Neural progenitor cell (in vitro differentiated cells): ENCODE data around the gene ARHGAP24. TPM values are rescaled to one million over a fixed set of nuclear protein-coding genes. Genes with fewer than 3 reads are reported as not detected.

Experiments
- DNase-seq: peaks from one replicate; pipeline ENCODE4 v3.0.0-alpha.2; 2016; ENCODE audit warnings: low spot score
- H2AFZ ChIP-seq: fragments of 200-600 bp; sonication (generic); replicated peaks from 2 replicates; pipeline ENCODE4 v1.6.1; 2016; ENCODE audit warnings: antibody characterized with exemption
- H3F3A ChIP-seq: fragments of 200-600 bp; sonication (generic); 2 replicates; pipeline ENCODE4 v1.6.1; 2016; ENCODE audit warnings: antibody characterized with exemption, low read depth
- H3K27ac ChIP-seq: fragments of 200-600 bp; sonication (generic); 2 replicates; pipeline ENCODE4 v1.5.1; 2016; ENCODE audit warnings: mild to moderate bottlenecking
- H3K27me3 ChIP-seq: fragments of 200-600 bp; sonication (generic); 2 replicates; pipeline ENCODE4 v1.6.1; 2016; ENCODE audit warnings: mild to moderate bottlenecking, moderate library complexity
- H3K36me3 ChIP-seq: fragments of 200-600 bp; sonication (generic); 2 replicates; pipeline ENCODE4 v1.5.1; 2016
- H3K4me1 ChIP-seq: fragments of 200-600 bp; sonication (generic); 2 replicates; pipeline ENCODE4 v1.6.1; 2016; ENCODE audit warnings: mixed run types
- H3K4me2 ChIP-seq: fragments of 200-600 bp; sonication (generic); 2 replicates; pipeline ENCODE4 v1.6.1; 2016
- H3K4me3 ChIP-seq: fragments of 200-600 bp; sonication (generic); 2 replicates; pipeline ENCODE4 v1.5.1; 2016
- H3K79me2 ChIP-seq: fragments of 200-600 bp; sonication (generic); 2 replicates; pipeline ENCODE4 v1.6.1; 2016; ENCODE audit warnings: low read depth
- H3K9ac ChIP-seq: fragments of 200-600 bp; sonication (generic); 2 replicates; pipeline ENCODE4 v1.6.1; 2016
- H3K9me3 ChIP-seq: fragments of 200-600 bp; sonication (generic); 2 replicates; pipeline ENCODE4 v1.5.1; 2016; ENCODE audit warnings: low read depth
- H4K20me1 ChIP-seq: fragments of 200-600 bp; sonication (generic); 2 replicates; pipeline ENCODE4 v1.6.1; 2016; ENCODE audit warnings: low read depth
- H3K27ac Mint-ChIP-seq: 3 replicates; pipeline ENCODE4 v1.8.0; 2021; ENCODE audit warnings: mixed read lengths
- H3K27me3 Mint-ChIP-seq: 2 replicates; pipeline ENCODE4 v1.8.0; 2022; ENCODE audit warnings: low read depth, mild to moderate bottlenecking, inconsistent platforms, moderate library complexity, mixed read lengths; ENCODE audit not compliant: insufficient read depth
- H3K36me3 Mint-ChIP-seq: 3 replicates; pipeline ENCODE4 v1.8.0; 2021; ENCODE audit warnings: mixed read lengths
- H3K4me1 Mint-ChIP-seq: 3 replicates; pipeline ENCODE4 v1.8.0; 2021; ENCODE audit warnings: mixed read lengths
- H3K4me3 Mint-ChIP-seq: 3 replicates; pipeline ENCODE4 v1.8.0; 2021; ENCODE audit warnings: mild to moderate bottlenecking, moderate library complexity, mixed read lengths
- H3K9me3 Mint-ChIP-seq: 3 replicates; pipeline ENCODE4 v1.8.0; 2020; ENCODE audit warnings: mixed read lengths
- CTCF ChIP-seq: fragments of 200-600 bp; sonication (generic); IDR thresholded peaks from 2 replicates; pipeline ENCODE4 v1.5.1; 2017; ENCODE audit warnings: antibody characterized with exemption, mild to moderate bottlenecking
- EZH2 ChIP-seq: fragments of 200-600 bp; sonication (generic); IDR thresholded peaks from 2 replicates; pipeline ENCODE4 v1.6.1; 2017; ENCODE audit warnings: antibody characterized with exemption, mild to moderate bottlenecking, moderate library complexity
- EZH2phosphoT487 ChIP-seq: fragments of 200-600 bp; sonication (generic); IDR thresholded peaks from 2 replicates; pipeline ENCODE4 v1.6.1; 2017; ENCODE audit warnings: antibody characterized with exemption
- total RNA-seq: library from RNA; depleted of rRNA; stranded (reverse); fragments of >200 nt; gene quantifications from 2 replicates; pipeline ENCODE4 v1.2.3, GENCODE V29; 2015; ENCODE audit warnings: low replicate concordance

ARHGAP24 gene
- total RNA-seq, 1 donor from 2014 or later = 2.2 TPM

- Mint-ChIP-seq H3K4me1 (no peaks in the 10 kb centered on the region), H3K4me3 (no peak overlapping the region)
These were observed 139.0 kb downstream of the ARHGAP24 start for GRCh38 chr4:85613901-85614300.

GRCh38 chr4:85615952-85616351 is 141.0 kb downstream of the ARHGAP24 start:
- no peak for TF ChIP-seq EZH2
- TF ChIP-seq EZH2phosphoT487 = no peak
- no peaks in the 10 kb centered on the region for H3K27me3 Mint-ChIP-seq

More at GRCh38 chr4:85613901-85614300, 139.0 kb downstream of the ARHGAP24 start:
- Mint-ChIP-seq H3K27ac (no peak overlapping the region), H3K27me3 (no peaks in the 10 kb centered on the region), H3K36me3 (no peaks in the 10 kb centered on the region), H3K9me3 (no peaks in the 10 kb centered on the region)
- Histone ChIP-seq H3K4me3 (no peak overlapping the region), H3K79me2 (no peaks in the 10 kb centered on the region), H3K4me2 (no peak overlapping the region), H3K9ac (no peak overlapping the region), H3K27me3 (no peaks in the 10 kb centered on the region), H3K9me3 (no peaks in the 10 kb centered on the region), H3K27ac (no peak overlapping the region), H2AFZ (no peak overlapping the region), H3K4me1 (no peaks in the 10 kb centered on the region), H3F3A (no peaks in the 10 kb centered on the region), H3K36me3 (no peaks in the 10 kb centered on the region), H4K20me1 (no peaks in the 10 kb centered on the region)
- DNase-seq = no peak
- no peak for TF ChIP-seq EZH2
- no peak for TF ChIP-seq EZH2phosphoT487
- no peak for TF ChIP-seq CTCF

GRCh38 chr4:85617202-85617601 is 142.3 kb downstream of the ARHGAP24 start:
- H3K27ac Mint-ChIP-seq = no peak overlapping the region
- H3K79me2 ChIP-seq = no peaks in the 10 kb centered on the region
- H3K27me3 ChIP-seq = no peaks in the 10 kb centered on the region
- TF ChIP-seq CTCF (no peak), EZH2 (no peak), EZH2phosphoT487 (no peak)
- H3K4me1 ChIP-seq = no peaks in the 10 kb centered on the region
- no peak overlapping the region for H3K4me3 Mint-ChIP-seq
- no peaks in the 10 kb centered on the region for H3K4me1 Mint-ChIP-seq
- no peaks in the 10 kb centered on the region for H3K9me3 ChIP-seq
- H3K9ac ChIP-seq = no peak overlapping the region
- H3K27ac ChIP-seq = no peak overlapping the region
- H3K9me3 Mint-ChIP-seq = no peaks in the 10 kb centered on the region
- no peaks in the 10 kb centered on the region for H4K20me1 ChIP-seq
- no peaks in the 10 kb centered on the region for H3K36me3 Mint-ChIP-seq
- H3K4me3 ChIP-seq = no peak overlapping the region
- H2AFZ ChIP-seq = no peak overlapping the region
- H3K4me2 ChIP-seq = no peak overlapping the region
- H3F3A ChIP-seq = no peaks in the 10 kb centered on the region
- H3K27me3 Mint-ChIP-seq = no peaks in the 10 kb centered on the region
- no peak for DNase-seq
- no peaks in the 10 kb centered on the region for H3K36me3 ChIP-seq

More at GRCh38 chr4:85615952-85616351, 141.0 kb downstream of the ARHGAP24 start:
- H3K27me3 ChIP-seq = no peaks in the 10 kb centered on the region
- no peaks in the 10 kb centered on the region for H3K79me2 ChIP-seq
- H3K4me1 Mint-ChIP-seq = no peaks in the 10 kb centered on the region
- H3K4me1 ChIP-seq = no peaks in the 10 kb centered on the region
- H3K36me3 ChIP-seq = no peaks in the 10 kb centered on the region
- H3K9me3 Mint-ChIP-seq = no peaks in the 10 kb centered on the region
- no peaks in the 10 kb centered on the region for H3K9me3 ChIP-seq
- no peaks in the 10 kb centered on the region for H4K20me1 ChIP-seq
- H3K4me3 Mint-ChIP-seq = no peak overlapping the region
- no peak for DNase-seq
- H3K27ac ChIP-seq = no peak overlapping the region
- H3F3A ChIP-seq = no peaks in the 10 kb centered on the region
- no peak overlapping the region for H3K9ac ChIP-seq
- no peaks in the 10 kb centered on the region for H3K36me3 Mint-ChIP-seq
- no peak overlapping the region for H2AFZ ChIP-seq
- H3K4me3 ChIP-seq = no peak overlapping the region
- H3K27ac Mint-ChIP-seq = no peak overlapping the region
- no peak overlapping the region for H3K4me2 ChIP-seq

GRCh38 chr4:85632981-85633380 is 158.0 kb downstream of the ARHGAP24 start:
- Histone ChIP-seq H4K20me1 (no peaks in the 10 kb centered on the region), H3K4me1 (no peaks in the 10 kb centered on the region), H3K27me3 (no peaks in the 10 kb centered on the region), H3K4me2 (no peak overlapping the region), H2AFZ (no peak overlapping the region), H3K27ac (no peak overlapping the region), H3K79me2 (no peaks in the 10 kb centered on the region), H3K9ac (no peak overlapping the region), H3F3A (no peaks in the 10 kb centered on the region), H3K36me3 (peaks cover 3% of the 10 kb centered on the region), H3K4me3 (no peak overlapping the region), H3K9me3 (peaks cover 7% of the 10 kb centered on the region)
- H3K27ac Mint-ChIP-seq = no peak overlapping the region
- peaks cover 2% of the 10 kb centered on the region for H3K36me3 Mint-ChIP-seq
- no peak for DNase-seq
- no peaks in the 10 kb centered on the region for H3K4me1 Mint-ChIP-seq
- no peak overlapping the region for H3K4me3 Mint-ChIP-seq
- TF ChIP-seq EZH2phosphoT487 (no peak), EZH2 (no peak), CTCF (no peak)
- H3K27me3 Mint-ChIP-seq = peaks cover 1% of the 10 kb centered on the region
- peaks cover 9% of the 10 kb centered on the region for H3K9me3 Mint-ChIP-seq
